Astrocyte (in vitro differentiated cells and primary cell): ENCODE measurements around the gene TBC1D16. TPM values are rescaled to one million over a fixed set of nuclear protein-coding genes. Genes with fewer than 3 reads are reported as not detected.

Source experiments
- DNase-seq: peaks from one replicate; pipeline ENCODE4 v3.0.0-alpha.2; 2010; ENCODE audit warnings: low read depth
- FAIRE-seq: peaks from 2 replicates; lab custom pipeline; 2011; peaks lifted over from hg19 to GRCh38; lab: Jason Lieb, UNC
- H2AFZ ChIP-seq: 2 replicates; pipeline ENCODE4 v1.6.0; 2012; ENCODE audit warnings: low read depth, low read length, inconsistent platforms
- H3K27ac ChIP-seq: 2 replicates; pipeline ENCODE4 v1.5.1; 2011; ENCODE audit warnings: low read depth, low read length, inconsistent platforms
- H3K27me3 ChIP-seq: 2 replicates; pipeline ENCODE4 v1.6.0; 2011; ENCODE audit warnings: low read length, inconsistent platforms; ENCODE audit not compliant: insufficient read depth
- H3K36me3 ChIP-seq: 2 replicates; pipeline ENCODE4 v1.5.1; 2011; ENCODE audit warnings: low read length, inconsistent platforms; ENCODE audit not compliant: insufficient read depth
- H3K4me1 ChIP-seq: 2 replicates; pipeline ENCODE4 v1.5.1; 2011; ENCODE audit warnings: low read length, inconsistent platforms; ENCODE audit not compliant: insufficient read depth
- H3K4me2 ChIP-seq: 2 replicates; pipeline ENCODE4 v1.6.0; 2012; ENCODE audit warnings: low read length, inconsistent platforms
- H3K4me3 ChIP-seq: 2 replicates; pipeline ENCODE4 v1.5.1; 2011; ENCODE audit warnings: low read depth, mild to moderate bottlenecking, low read length, inconsistent platforms; ENCODE audit not compliant: insufficient read depth
- H3K79me2 ChIP-seq: 2 replicates; pipeline ENCODE4 v1.6.0; 2012; ENCODE audit warnings: mild to moderate bottlenecking, low read length, inconsistent platforms; ENCODE audit not compliant: insufficient read depth
- H3K9ac ChIP-seq: 2 replicates; pipeline ENCODE4 v1.6.0; 2012; ENCODE audit warnings: mild to moderate bottlenecking, low read length, inconsistent platforms
- H3K9me3 ChIP-seq: 2 replicates; pipeline ENCODE4 v1.5.1; 2012; ENCODE audit warnings: low read depth, mild to moderate bottlenecking, low read length, inconsistent platforms; ENCODE audit not compliant: insufficient read depth
- H4K20me1 ChIP-seq: 2 replicates; pipeline ENCODE4 v1.6.0; 2012; ENCODE audit warnings: low read length, inconsistent platforms; ENCODE audit not compliant: insufficient read depth
- H3K27ac Mint-ChIP-seq: one replicate; pipeline ENCODE4 v1.8.0; 2021; ENCODE audit warnings: mild to moderate bottlenecking, mixed read lengths; ENCODE audit not compliant: unreplicated experiment
- H3K27me3 Mint-ChIP-seq: one replicate; pipeline ENCODE4 v1.8.0; 2021; ENCODE audit warnings: low read depth, mixed read lengths; ENCODE audit not compliant: unreplicated experiment
- H3K36me3 Mint-ChIP-seq: one replicate; pipeline ENCODE4 v1.8.0; 2021; ENCODE audit warnings: low read depth, mixed read lengths; ENCODE audit not compliant: unreplicated experiment
- H3K4me1 Mint-ChIP-seq: one replicate; pipeline ENCODE4 v1.8.0; 2021; ENCODE audit warnings: low read depth, mixed read lengths; ENCODE audit not compliant: unreplicated experiment
- H3K4me3 Mint-ChIP-seq: one replicate; pipeline ENCODE4 v1.8.0; 2021; ENCODE audit warnings: mild to moderate bottlenecking, moderate library complexity, mixed read lengths; ENCODE audit not compliant: unreplicated experiment
- H3K9me3 Mint-ChIP-seq: one replicate; pipeline ENCODE4 v1.8.0; 2021; ENCODE audit warnings: mild to moderate bottlenecking, mixed read lengths; ENCODE audit not compliant: unreplicated experiment
- CTCF ChIP-seq: IDR thresholded peaks from 2 replicates; pipeline ENCODE4 v1.5.1; 2011; ENCODE audit warnings: low read depth, mild to moderate bottlenecking, inconsistent platforms, low read length, moderate library complexity; ENCODE audit not compliant: insufficient read depth
- EZH2 ChIP-seq: IDR thresholded peaks from 2 replicates; pipeline ENCODE4 v1.6.1; 2012; ENCODE audit warnings: mild to moderate bottlenecking, low read length, inconsistent platforms; ENCODE audit not compliant: insufficient read depth
- total RNA-seq: library from RNA; stranded (reverse); gene quantifications from 2 replicates; pipeline ENCODE4 v1.2.1, GENCODE V29; 2021

The TBC1D16 gene
- total RNA-seq, 1 donor from 2014 or later, result 37.6 TPM

- no peak overlapping the region for H2AFZ ChIP-seq
- peaks cover 53% of the 10 kb centered on the region for H3K79me2 ChIP-seq
- H3K27ac ChIP-seq, result no peak overlapping the region
- peaks cover 4% of the 10 kb centered on the region for H3K36me3 Mint-ChIP-seq
- no peaks in the 10 kb centered on the region for H3K9me3 Mint-ChIP-seq
- no peak for DNase-seq
- peaks cover 5% of the 10 kb centered on the region for H3K4me1 ChIP-seq
- TF ChIP-seq EZH2 (no peak), CTCF (no peak)
- H3K27me3 ChIP-seq, result no peaks in the 10 kb centered on the region
- H4K20me1 ChIP-seq, result peaks cover 77% of the 10 kb centered on the region
- H3K27ac Mint-ChIP-seq, result no peak overlapping the region
- no peaks in the 10 kb centered on the region for H3K36me3 ChIP-seq
- FAIRE-seq, result no peak
- peaks cover 3% of the 10 kb centered on the region for H3K4me1 Mint-ChIP-seq
- H3K9me3 ChIP-seq, result no peaks in the 10 kb centered on the region
- H3K4me3 Mint-ChIP-seq, result no peak overlapping the region
- no peak overlapping the region for H3K4me2 ChIP-seq
- no peaks in the 10 kb centered on the region for H3K27me3 Mint-ChIP-seq
- no peak overlapping the region for H3K9ac ChIP-seq
- no peak overlapping the region for H3K4me3 ChIP-seq
These were observed 12.0 kb downstream of the TBC1D16 start for GRCh38 chr17:80023481-80024205.

GRCh38 chr17:80021600-80021999, 14.1 kb downstream of the TBC1D16 start:
- Mint-ChIP-seq H3K27ac (no peak overlapping the region), H3K4me3 (no peak overlapping the region), H3K9me3 (no peaks in the 10 kb centered on the region), H3K4me1 (no peaks in the 10 kb centered on the region), H3K36me3 (peaks cover 6% of the 10 kb centered on the region), H3K27me3 (no peaks in the 10 kb centered on the region)
- Histone ChIP-seq H3K9me3 (no peaks in the 10 kb centered on the region), H3K79me2 (peaks cover 46% of the 10 kb centered on the region), H3K36me3 (no peaks in the 10 kb centered on the region), H3K4me2 (no peak overlapping the region), H2AFZ (no peak overlapping the region), H3K4me3 (no peak overlapping the region), H3K4me1 (no peaks in the 10 kb centered on the region), H3K27ac (no peak overlapping the region), H3K9ac (no peak overlapping the region), H4K20me1 (peaks cover 72% of the 10 kb centered on the region), H3K27me3 (no peaks in the 10 kb centered on the region)
- TF ChIP-seq CTCF (no peak), EZH2 (no peak)
- no peak for DNase-seq
- no peak for FAIRE-seq
